HG03565 (cell line): Measurements from ENCODE around the gene RNF128.
"Not testable (repeated sequence)": the region's sequence is repeated elsewhere in the genome, so short reads cannot be mapped to it uniquely, and the experiment has no call there.

Experiments
- ATAC-seq: cut with Tn5 transposase; IDR thresholded peaks from one replicate; pipeline ENCODE4 v1.9.1; 2021; ENCODE audit warnings: mild to moderate bottlenecking, moderate library complexity; ENCODE audit not compliant: unreplicated experiment

The RNF128 gene

DNA sequence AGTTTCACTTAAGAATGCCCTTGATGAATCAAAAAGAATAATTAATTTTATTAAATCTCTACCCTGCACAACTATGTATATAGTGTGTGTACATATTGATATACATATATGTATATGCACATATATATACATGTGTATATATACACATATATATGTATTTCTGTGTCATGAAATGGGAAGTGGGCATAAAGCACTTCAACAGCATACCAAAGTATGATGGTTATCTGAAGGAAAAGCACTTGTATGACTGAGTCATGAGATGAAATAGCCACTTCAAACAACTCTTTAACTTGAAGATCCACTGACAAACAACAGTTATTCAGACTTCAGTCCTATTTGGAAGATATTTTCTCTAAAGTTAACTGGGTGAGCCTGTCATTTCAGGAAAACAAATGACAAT, 16.3 kb downstream of the RNF128 start:
- ATAC-seq: no peak

- ATAC-seq: no peak
These were observed 21.9 kb downstream of the RNF128 start for GRCh38 chrX:106748377-106748776.

DNA sequence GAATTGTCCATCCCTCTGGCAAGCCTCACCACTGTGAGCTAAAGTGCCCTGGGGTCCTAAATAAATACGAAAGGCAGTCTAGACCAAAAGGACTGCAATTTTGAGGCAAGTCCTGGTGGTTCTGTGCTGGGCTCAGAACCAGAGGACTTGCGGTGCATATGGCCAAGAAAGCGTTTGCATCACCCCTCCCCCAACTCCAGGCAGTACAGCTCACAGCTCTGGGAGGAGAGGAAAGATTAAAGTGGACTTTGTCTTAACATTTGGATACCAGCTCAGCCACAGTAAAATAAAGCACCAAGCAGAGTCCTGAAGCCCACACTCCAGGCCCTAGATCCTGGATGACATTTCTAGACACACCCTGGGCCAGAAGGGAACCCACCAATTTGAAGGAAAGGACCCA, 24.9 kb downstream of the RNF128 start:
- ATAC-seq: no peak

GRCh38 chrX:106752101-106752678, 25.7 kb downstream of the RNF128 start:
- no peak for ATAC-seq

DNA sequence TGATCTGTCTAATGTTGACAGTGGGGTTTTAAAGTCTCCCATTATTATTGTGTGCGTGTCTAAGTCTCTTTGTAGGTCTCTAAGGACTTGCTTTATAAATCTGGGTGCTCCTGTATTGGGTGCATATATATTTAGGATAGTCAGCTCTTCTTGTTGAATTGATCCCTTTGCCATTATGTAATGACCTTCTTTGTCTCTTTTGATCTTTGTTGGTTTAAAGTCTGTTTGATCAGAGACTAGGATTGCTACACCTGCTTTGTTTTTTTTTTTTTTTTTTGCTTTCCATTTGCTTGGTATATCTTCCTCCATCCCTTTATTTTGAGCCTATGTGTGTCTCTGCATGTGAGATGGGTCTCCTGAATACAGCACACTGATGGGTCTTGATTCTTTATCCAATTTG, 42.8 kb downstream of the RNF128 start:
- ATAC-seq: not testable (repeated sequence)

GRCh38 chrX:106774981-106775380, 48.5 kb downstream of the RNF128 start:
- no peak for ATAC-seq

GRCh38 chrX:106780264-106780663, 53.8 kb downstream of the RNF128 start:
- ATAC-seq: no peak

GRCh38 chrX:106780664-106781377, 54.3 kb downstream of the RNF128 start:
- no peak for ATAC-seq

DNA sequence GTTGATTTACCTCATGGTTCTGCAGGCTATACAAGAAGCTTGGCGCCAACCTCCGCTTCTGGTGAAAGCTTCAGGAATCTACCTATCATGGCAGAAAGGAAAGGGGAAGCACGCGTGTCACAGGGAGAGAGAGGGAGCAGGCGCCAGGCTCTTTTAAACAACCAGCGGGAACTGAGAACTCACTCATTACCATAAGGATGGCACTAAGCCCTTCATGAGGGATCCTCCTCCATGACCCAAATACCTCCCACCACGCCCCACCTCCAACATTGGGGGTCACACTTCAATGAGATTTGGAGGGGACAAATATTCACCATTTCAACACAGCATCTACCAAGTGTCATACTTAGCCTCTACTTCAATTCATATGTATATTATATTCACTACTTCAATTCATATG, 57.2 kb downstream of the RNF128 start:
- ATAC-seq: no peak

DNA sequence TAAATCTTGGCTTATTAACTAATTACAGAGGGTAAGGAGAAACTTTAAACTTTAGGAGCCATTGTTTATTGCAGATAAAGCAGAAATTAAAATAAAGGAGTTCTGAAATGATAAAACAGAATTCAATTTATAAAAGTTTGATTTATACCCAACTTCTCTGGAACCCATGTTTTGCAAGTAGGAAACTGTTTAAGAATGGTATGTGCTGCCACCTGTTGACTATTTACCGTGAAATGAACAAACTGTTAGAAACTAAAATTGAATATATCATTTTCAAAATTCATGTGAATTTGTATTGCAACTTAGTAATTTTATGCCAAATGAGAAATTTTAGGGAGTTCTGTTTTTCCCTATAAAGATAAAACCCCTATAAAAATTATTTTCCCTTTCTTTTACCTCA, 65.0 kb downstream of the RNF128 start:
- ATAC-seq: no peak

GRCh38 chrX:106802063-106802387, 75.5 kb downstream of the RNF128 start:
- peak; percentile 27 for ATAC-seq

GRCh38 chrX:106802388-106803275, 76.1 kb downstream of the RNF128 start, which contains the start of gene TBC1D8B:
TSS of gene TBC1D8B (plus strand) at chrX:106802673. CDS start at chrX:106802854, 181 bp downstream.
- ATAC-seq: peak; percentile 99

GRCh38 chrX:106811131-106811910, 84.8 kb downstream of the RNF128 start:
- no peak for ATAC-seq

DNA sequence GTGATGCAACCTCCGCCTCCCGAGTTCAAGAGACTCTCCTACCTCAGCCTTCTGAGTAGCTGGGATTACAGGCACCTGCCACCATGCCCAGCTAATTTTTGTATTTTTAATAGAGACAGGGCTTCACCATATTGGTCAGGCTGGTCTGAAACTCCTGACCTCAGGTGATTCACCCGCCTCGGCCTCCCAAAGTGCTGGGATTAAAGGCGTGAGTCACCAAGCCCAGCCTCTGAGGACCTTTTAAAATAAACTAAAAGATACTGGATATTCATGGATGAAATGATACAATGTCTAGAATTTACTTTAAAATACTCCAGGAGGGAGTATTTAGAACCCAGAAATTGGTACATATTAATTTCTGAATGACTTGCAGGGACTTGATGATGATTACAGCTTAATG, 86.4 kb downstream of the RNF128 start:
- ATAC-seq: not testable (repeated sequence)

DNA sequence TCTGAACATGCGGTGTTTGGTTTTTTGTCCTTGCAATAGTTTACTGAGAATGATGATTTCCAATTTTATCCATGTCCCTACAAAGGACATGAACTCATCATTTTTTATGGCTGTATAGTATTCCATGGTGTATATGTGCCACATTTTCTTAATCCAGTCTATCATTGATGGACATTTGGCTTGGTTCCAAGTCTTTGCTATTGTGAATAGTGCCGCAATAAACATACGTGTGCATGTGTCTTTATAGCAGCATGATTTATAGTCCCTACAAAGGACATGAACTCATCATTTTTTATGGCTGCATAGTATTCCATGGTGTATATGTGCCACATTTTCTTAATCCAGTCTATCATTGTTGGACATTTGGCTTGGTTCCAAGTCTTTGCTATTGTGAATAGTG, 87.6 kb downstream of the RNF128 start:
- not testable (repeated sequence) for ATAC-seq
